ENCODE results near the gene KRTAP22-2.

The KRTAP22-2 gene

GRCh38 chr21:30561957-30562356 lies 28.2 kb downstream of the KRTAP22-2 start:
- DNase-seq, result no peak

- no peak for DNase-seq
These were observed 28.8 kb downstream of the KRTAP22-2 start, which contains the start of gene KRTAP19-7 for GRCh38 chr21:30561264-30561895. KRTAP19-7 (minus strand) TSS chr21:30561314; CDS start chr21:30561289, 25 bp downstream.

GRCh38 chr21:30555095-30555494 lies 35.1 kb downstream of the KRTAP22-2 start:
- no peak for DNase-seq

- DNase-seq, result no peak
These were observed 37.4 kb downstream of the KRTAP22-2 start for GRCh38 chr21:30552782-30553181.

GRCh38 chr21:30541764-30542163 lies 48.4 kb downstream of the KRTAP22-2 start, which contains the start of gene KRTAP19-6:
KRTAP19-6 (minus strand) TSS chr21:30541864; CDS start chr21:30541833, 31 bp downstream.
- DNase-seq, result no peak
